ENCODE measurements around the gene MYLK2.
"Not testable (repeated sequence)": the region's sequence is repeated elsewhere in the genome, so short reads cannot be mapped to it uniquely, and the experiment has no call there.

MYLK2 gene

DNA sequence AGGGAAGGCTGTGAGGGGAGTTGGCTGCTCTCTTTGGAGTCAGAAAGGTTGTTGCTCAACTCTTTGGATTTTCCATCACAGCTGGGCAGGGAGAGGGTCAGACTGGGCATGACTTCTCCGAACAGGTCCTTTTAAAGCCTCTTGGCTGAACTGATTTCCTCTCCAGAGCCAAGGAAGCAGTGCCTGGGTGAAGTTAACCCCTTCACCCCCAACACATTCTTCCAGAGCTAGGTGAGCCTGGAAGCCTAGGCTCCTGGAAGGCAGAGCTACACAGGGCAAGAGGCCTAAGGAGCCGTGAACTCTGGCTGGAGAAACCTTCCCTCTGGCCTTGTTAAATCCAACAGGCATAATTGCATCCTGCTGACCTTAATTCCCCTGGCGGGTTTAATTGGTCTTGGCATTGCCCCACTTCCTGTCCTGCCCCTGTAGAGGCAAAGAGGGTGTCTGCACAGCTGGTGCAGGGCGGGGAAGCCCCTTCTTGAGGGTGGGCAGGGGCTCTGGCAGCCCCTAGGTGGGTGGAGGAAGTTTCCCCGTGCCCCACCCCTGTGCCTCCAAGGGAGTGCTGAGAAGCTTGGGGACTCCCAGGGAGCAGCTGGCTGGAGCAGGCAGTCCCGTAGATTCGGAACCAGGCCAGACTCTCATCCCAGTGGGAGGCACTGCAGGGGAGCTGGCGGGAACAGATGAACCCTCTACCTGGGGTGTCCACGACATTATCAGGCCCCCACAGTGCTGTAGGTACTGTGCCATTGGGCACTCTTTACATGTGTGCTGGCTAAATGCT lies 3.6 kb upstream of the MYLK2 start:
- DNase-seq (ENCODE audit: low read depth in 2 of 2): no peak

DNA sequence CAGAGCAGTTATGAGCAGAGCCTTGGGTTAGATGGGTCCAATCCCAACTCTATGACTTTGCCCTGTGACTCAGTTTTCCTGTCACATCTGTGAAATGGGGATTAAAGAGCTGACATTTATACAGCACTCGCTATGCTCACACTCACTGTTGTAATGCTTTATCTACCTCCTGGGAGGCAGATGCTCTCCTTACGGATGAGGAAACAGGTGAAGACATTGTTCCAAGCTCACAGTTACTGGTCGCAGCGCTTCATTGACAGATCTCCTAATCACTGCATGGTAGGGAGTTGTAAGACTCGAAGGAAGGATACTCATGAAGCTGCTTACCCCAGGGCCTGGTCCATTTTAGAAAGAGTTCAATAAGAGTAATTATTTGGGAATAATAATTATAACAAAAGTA lies 2.9 kb upstream of the MYLK2 start:
- DNase-seq (ENCODE audit: low read depth in 2 of 2): no peak

- DNase-seq (ENCODE audit: low read depth in 2 of 2): no peak
These were observed 1.7 kb upstream of the MYLK2 start for GRCh38 chr20:31817461-31817860.

GRCh38 chr20:31818376-31818908 lies 714 bp upstream of the MYLK2 start:
- DNase-seq (ENCODE audit: low read depth in 2 of 2): no peak

DNA sequence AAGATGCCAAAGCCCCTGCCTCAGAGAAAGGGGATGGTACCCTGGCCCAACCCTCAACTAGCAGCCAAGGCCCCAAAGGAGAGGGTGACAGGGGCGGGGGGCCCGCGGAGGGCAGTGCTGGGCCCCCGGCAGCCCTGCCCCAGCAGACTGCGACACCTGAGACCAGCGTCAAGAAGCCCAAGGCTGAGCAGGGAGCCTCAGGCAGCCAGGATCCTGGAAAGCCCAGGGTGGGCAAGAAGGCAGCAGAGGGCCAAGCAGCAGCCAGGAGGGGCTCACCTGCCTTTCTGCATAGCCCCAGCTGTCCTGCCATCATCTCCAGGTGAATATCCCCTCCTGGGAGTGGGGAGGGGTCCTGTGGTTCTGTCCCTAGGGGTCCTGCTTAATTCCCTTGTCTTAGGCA lies 1.1 kb downstream of the MYLK2 start:
- no peak for DNase-seq (ENCODE audit: low read depth in 2 of 2)

DNA sequence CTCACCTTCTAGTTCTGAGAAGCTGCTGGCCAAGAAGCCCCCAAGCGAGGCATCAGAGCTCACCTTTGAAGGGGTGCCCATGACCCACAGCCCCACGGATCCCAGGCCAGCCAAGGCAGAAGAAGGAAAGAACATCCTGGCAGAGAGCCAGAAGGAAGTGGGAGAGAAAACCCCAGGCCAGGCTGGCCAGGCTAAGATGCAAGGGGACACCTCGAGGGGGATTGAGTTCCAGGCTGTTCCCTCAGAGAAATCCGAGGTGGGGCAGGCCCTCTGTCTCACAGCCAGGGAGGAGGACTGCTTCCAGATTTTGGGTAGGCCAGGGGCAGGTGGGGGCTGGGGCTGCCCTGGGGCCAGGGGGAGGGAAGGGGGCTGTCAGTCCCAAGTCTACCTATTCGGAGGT lies 2.3 kb downstream of the MYLK2 start:
- no peak for DNase-seq (ENCODE audit: low read depth in 2 of 2)

DNA sequence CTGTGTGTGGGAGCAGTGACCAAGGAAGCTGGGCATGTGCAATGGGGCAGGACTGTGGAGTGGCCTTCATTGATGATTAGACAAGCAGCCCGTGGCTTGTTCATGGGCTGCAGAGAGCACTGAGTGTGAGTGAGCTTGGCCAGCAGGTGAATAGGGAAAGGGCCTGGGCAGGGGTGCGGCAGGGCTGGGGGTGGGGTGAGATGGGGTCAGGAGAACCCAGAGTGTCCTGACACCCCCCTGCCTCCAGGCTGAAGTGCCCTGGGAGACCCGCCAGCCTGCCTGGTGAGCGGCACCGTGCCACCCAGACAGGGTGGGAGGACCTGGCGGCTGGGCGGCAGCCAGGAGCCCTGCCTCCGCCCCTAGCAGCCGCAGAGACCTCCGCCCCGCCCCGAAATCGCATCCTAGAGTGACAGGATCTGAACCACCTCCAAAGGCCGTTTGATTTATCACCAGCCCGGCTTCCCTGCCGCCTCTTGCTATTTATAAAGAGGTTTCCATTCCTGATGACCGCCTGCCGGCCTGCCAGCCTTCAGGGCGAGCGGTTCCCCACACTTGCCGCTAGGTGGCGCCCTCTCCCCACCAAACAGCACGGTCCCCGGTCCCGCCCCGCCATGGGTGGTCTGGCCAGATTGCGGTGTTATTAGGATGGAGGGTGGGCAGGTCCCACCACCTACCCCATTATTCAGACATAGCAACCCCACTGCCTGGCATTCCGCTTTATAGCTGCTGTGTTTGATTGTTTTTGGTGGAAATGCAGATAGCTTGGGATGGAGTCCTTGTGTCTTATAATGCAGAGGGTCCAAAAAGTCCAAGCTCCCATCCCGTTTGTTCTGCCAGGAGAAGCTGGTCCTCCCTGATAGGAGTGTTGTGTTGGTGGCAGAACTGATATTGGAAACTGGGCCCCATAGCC lies 3.5 kb downstream of the MYLK2 start:
- peak; percentile 72 to 74 for DNase-seq (ENCODE audit: low read depth in 2 of 2)

- DNase-seq (ENCODE audit: low read depth in 2 of 2): no peak
These were observed 4.4 kb downstream of the MYLK2 start for GRCh38 chr20:31823360-31824124.

GRCh38 chr20:31824125-31824485 lies 4.9 kb downstream of the MYLK2 start:
- no peak for DNase-seq (ENCODE audit: low read depth in 2 of 2)

DNA sequence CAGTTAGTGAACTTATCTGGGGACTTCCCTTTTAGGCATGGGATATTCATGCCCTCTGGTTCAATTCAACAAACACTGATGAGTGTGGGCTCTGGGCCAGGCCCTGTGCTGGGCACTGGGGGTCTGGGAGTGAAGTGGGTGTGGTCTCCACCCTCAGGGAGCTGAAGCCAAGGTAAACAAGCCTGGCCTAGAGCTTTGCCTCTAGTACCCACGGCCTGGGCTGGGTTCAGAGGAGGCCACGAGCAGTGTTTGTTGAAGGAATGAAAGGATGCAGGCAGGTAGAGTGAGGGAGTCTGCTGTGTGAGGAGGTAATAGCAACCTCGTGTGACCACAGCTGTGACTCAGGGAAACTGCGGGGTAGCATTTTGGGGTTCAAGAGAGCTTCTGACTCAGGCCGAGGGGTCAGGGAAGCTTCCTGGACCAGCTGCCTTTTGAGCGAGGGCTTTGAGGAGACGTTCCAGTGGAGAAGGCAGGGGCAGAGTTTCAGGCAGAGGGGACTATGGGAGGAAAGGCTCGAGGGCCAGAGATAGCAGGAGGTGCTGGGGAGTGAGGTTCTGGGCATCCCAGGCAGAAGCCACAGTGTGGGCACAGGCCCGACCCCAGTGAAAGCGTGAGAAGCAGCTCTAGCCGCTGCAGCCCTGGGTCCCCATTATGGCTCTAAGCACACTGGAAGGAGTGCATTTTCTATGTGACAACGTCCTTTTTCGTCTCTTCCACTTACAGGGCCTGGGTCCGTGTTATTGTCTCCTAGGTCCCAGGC lies 5.6 kb downstream of the MYLK2 start:
- no peak for DNase-seq (ENCODE audit: low read depth in 2 of 2)

DNA sequence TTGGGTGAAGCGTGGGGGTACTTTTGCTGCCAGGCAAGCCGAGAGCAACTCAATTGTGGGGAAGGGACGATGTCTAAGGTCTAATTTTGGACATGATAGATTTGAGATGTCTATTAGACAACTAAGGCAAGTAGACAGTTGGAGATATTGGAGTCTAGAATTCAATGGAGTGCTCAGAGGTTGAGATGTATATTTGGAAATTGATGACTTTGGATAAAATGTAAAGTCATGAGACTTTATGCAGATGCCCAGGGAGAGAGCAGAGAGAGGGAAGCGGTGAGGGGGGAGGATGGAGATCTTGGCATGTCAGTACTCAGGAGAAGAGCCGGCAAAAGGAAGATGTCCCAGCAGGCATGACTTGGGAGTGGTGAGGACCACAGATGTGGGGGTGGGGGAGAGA lies 6.9 kb downstream of the MYLK2 start:
- DNase-seq (ENCODE audit: low read depth in 2 of 2): no peak

DNA sequence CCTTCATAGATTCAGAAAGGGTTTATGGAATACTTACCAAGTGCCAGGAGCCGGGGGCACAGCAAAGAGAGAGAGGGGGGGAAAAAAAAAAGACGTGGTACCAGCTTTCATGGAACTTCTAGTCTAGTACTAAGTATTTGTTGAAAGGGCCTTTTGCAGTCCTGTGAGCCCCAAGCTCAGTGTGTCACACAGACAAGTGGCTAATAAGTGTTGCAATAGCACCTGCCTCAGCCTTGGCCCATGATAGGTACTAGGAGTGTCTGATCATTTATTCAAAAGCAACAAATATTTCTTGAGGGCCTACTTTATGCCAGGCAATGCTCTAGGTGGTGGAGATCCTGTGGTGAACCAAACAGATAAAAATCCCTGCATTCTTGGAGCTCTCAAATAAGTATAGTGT lies 7.9 kb downstream of the MYLK2 start:
- DNase-seq (ENCODE audit: low read depth in 2 of 2): no peak

DNA sequence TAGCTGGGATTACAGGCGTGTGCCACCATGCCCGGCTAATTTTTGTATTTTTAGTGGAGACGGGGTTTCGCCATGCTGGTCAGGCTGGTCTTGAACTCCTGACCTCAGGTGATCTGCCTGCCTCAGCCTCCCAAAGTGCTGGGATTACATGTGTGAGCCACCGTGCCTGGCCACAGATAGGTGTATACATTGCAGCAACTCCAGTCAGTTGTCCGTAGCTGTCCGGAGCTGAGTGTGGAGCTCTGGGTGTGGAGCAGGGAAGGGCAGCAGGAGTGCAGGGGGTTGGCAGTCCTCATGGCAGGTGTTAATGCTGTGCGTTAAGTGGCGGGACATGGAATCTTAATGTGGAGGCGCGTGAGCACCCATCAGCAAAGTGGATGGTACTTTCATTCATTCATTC lies 8.9 kb downstream of the MYLK2 start:
- DNase-seq (ENCODE audit: low read depth in 2 of 2): not testable (repeated sequence)

DNA sequence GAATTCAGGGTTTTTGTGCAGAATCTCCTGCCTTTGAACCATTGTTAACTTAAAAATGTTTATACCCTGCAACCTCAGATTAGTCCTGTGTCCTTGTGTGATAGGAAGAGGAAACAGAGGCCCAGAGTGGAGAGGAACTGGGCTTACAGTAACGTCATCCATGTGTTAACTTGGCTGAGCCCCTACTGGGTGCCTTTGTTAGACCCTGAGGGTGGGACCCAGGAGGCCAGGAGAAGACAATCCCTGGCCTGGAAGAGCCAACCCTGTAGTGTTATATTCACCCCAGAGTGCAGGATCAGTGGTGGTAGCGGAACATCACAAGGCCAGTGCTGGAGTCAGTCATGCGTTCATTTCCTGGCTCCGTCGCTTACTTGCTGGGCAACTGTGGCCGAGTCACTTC lies 10.6 kb downstream of the MYLK2 start:
- no peak for DNase-seq (ENCODE audit: low read depth in 2 of 2)

GRCh38 chr20:31830406-31830981 lies 11.3 kb downstream of the MYLK2 start:
- DNase-seq (ENCODE audit: low read depth in 2 of 2): no peak

DNA sequence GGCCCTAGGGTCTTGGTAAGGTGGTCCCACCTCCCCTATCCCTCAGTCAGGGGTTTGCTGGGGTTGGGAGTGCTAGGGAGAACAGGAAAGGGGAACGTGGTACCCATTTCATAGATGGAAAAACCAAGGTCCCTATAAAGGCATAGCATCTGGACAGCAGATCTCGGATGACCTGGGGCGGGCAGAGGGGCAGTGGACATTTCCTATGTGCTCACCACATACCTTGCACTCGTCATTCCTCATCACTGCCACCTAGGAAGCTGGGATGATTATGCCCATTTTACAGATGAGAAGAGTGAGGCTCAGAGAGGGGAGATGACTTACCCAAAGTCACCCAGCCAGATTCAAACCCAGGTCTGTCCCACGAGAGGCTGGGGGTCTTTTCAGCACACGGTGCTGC lies 12.1 kb downstream of the MYLK2 start:
- DNase-seq (ENCODE audit: low read depth in 2 of 2): no peak

GRCh38 chr20:31831771-31832306 lies 12.7 kb downstream of the MYLK2 start:
- no peak for DNase-seq (ENCODE audit: low read depth in 2 of 2)

- DNase-seq (ENCODE audit: low read depth in 2 of 2): peak; percentile 31 to 55
These were observed 14.2 kb downstream of the MYLK2 start for GRCh38 chr20:31833130-31833930.

DNA sequence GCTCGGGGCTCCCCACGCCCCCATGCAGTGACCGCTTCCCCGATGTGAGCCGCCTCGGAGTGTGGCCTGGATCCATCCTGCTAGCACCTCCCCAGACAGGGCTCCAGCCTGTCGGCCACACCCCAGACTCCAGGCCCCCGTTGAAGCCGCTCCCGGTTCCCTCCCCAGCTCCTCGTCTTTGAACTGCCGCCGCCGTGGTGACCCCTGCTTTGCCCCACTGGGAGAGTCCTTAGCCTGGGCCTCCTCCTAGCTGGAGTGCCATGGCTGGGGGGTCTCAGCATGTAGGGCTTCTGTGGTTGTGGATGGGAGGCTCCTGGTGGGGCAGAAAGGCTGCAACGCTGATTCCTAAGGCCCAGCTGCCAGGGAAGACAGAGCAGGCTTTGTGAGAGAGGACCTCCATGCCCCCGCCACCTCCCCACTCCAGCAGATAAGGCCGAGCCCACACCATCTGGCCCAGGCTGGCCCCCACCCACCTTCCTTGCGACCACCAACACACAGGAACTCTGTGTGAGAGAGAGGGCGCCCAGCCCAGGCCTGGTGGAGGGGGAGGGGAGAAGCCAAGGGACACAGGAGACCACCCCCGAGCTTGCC lies 14.9 kb downstream of the MYLK2 start:
- DNase-seq (ENCODE audit: low read depth in 2 of 2): no peak

Data from stimulated activated CD4-positive, alpha-beta T cell treated with anti-CD3 and anti-CD28 coated beads, Interleukin-1b, Interleukin-23, amount 100 ng/mL, for 4 hours (primary cell).